K562 (cell line): ENCODE data around the gene LSM12. TPM values are rescaled to one million over a fixed set of nuclear protein-coding genes. Genes with fewer than 3 reads are reported as not detected.
A peak's percentile ranks its signal among the peaks of the same experiment; 100 is the strongest.

Experiments
- BRD4 ChIP-seq: fragments of 200-600 bp; sonication (generic); IDR thresholded peaks from 2 replicates; pipeline ENCODE4 v1.6.1; 2017; ENCODE audit warnings: inconsistent platforms
- CBFA2T3 ChIP-seq: fragments of 450-650 bp; IDR thresholded peaks from 2 replicates; pipeline ENCODE4 v1.6.1; 2017
- CREM ChIP-seq: IDR thresholded peaks from 2 replicates; pipeline ENCODE4 v1.6.1; 2014; ENCODE audit warnings: antibody characterized with exemption, low read depth
- DPF2 ChIP-seq: fragments of 450-650 bp; IDR thresholded peaks from 2 replicates; pipeline ENCODE4 v1.6.1; 2016
- ETV6 ChIP-seq, 3 experiments: fragments of 150-350 bp in 1 of 3; sonication (generic) in 1 of 3; formaldehyde crosslinking in 1 of 3; IDR thresholded peaks; 2 replicates each; pipeline versions ENCODE4 v1.6.1 to v1.8.0; 2014 to 2022; ENCODE audit warnings: borderline replicate concordance in 2 of 3, low read depth in 2 of 3, antibody characterized with exemption in 1 of 3, low read length in 1 of 3, mild to moderate bottlenecking in 1 of 3, missing genetic modification reagents in 1 of 3
- HCFC1 ChIP-seq: IDR thresholded peaks from 2 replicates; pipeline ENCODE4 v1.6.1; 2012; ENCODE audit warnings: low read depth, low read length, improper control_type of control experiment
- HDAC3 ChIP-seq: fragments of 450-650 bp; IDR thresholded peaks from 2 replicates; pipeline ENCODE4 v1.6.1; 2018; ENCODE audit warnings: borderline replicate concordance, mild to moderate bottlenecking, moderate library complexity; ENCODE audit not compliant: partially characterized antibody
- KLF1 ChIP-seq: fragments of 450-650 bp; IDR thresholded peaks from 2 replicates; pipeline ENCODE4 v1.6.1; 2016; ENCODE audit warnings: missing genetic modification characterization, missing compliant biosample characterization
- MED1 ChIP-seq: sonication (generic); formaldehyde crosslinking; IDR thresholded peaks from 2 replicates; pipeline ENCODE4 v1.8.1; 2023; ENCODE audit warnings: missing genetic modification reagents, borderline replicate concordance
- MYC ChIP-seq, 2 experiments: fragments of 250-450 bp in 1 of 2; sonication (Bioruptor Pico) in 1 of 2; IDR thresholded peaks; 2 replicates each; pipeline versions ENCODE4 v1.5.1 to v1.6.1; 2012 to 2021; ENCODE audit warnings: low read depth in 2 of 2, borderline replicate concordance in 1 of 2, improper control_type of control experiment in 1 of 2, low read length in 1 of 2, mild to moderate bottlenecking in 1 of 2, moderate library complexity in 1 of 2
- POLR2AphosphoS2 ChIP-seq: IDR thresholded peaks from 2 replicates; pipeline ENCODE4 v1.6.1; 2012; ENCODE audit warnings: low read length, improper control_type of control experiment
- POLR2B ChIP-seq: fragments of 450-650 bp; IDR thresholded peaks from 2 replicates; pipeline ENCODE4 v1.6.1; 2018; ENCODE audit warnings: low read depth; ENCODE audit not compliant: partially characterized antibody
- TSC22D4 ChIP-seq: fragments of 450-650 bp; IDR thresholded peaks from 2 replicates; pipeline ENCODE4 v1.6.1; 2016; ENCODE audit warnings: missing genetic modification characterization, missing biosample characterization, control low read depth
- ZNF354B ChIP-seq: fragments of 250-450 bp; sonication (Bioruptor Pico); IDR thresholded peaks from 2 replicates; pipeline ENCODE4 v1.4.0; 2020
- ZNF445 ChIP-seq: fragments of 250-450 bp; sonication (Bioruptor Pico); IDR thresholded peaks from 2 replicates; pipeline ENCODE4 v1.4.0; 2020; ENCODE audit warnings: low read depth, mild to moderate bottlenecking, moderate library complexity
- ZNF589 ChIP-seq: fragments of 200-800 bp; sonication (Bioruptor generic); IDR thresholded peaks from 2 replicates; pipeline ENCODE4 v1.6.1; 2016; ENCODE audit warnings: low read depth, missing genetic modification characterization, missing compliant biosample characterization
- ZNF77 ChIP-seq: fragments of 250-450 bp; sonication (Bioruptor Pico); IDR thresholded peaks from 2 replicates; pipeline ENCODE4 v1.5.0; 2020
- ZNF785 ChIP-seq: fragments of 250-450 bp; sonication (Bioruptor Pico); IDR thresholded peaks from 2 replicates; pipeline ENCODE4 v1.4.0; 2020; ENCODE audit warnings: mild to moderate bottlenecking
- polyA plus RNA-seq, 8 experiments: library from polyadenylated mRNA; depleted of rRNA in 4 of 8; stranded (reverse) in 5 of 8; unstranded in 3 of 8; fragments of >200 nt; fragmentation: Nextera tagmentation in 2 of 8; fragmentation: Illumina TruSeq in 1 of 8; extraction: Ambion mirVana in 2 of 8; extraction: Trizol in 1 of 8; gene quantifications; 2 replicates each; pipeline versions ENCODE4 v1.2.1 to v1.2.3, GENCODE V29; 2011 to 2014; ENCODE audit warnings: inconsistent platforms in 1 of 8, missing spikeins in 1 of 8
- total RNA-seq, 7 experiments: library from RNA; depleted of rRNA in 6 of 7; stranded (reverse); fragments of >200 nt in 6 of 7; fragmentation: Illumina TruSeq in 2 of 7; extraction: Trizol in 2 of 7; gene quantifications; 2 replicates each; pipeline versions ENCODE4 v1.2.1 to v1.2.3, GENCODE V29; 2011 to 2021; ENCODE audit warnings: low replicate concordance in 1 of 7
- TF ChIP-seq, protein P1 (sequence below), 2 experiments: fragments of 450-650 bp; conservative IDR thresholded peaks; 2 replicates each; pipeline ENCODE4 v1.6.1; 2017; ENCODE audit warnings: mild to moderate bottlenecking in 2 of 2, moderate library complexity in 2 of 2
- TF ChIP-seq, protein P2 (sequence below), 3 experiments: fragments of 200-800 bp in 1 of 3; fragments of 250-450 bp in 1 of 3; fragments of 450-650 bp in 1 of 3; sonication (Bioruptor Pico) in 1 of 3; sonication (Bioruptor generic) in 1 of 3; formaldehyde crosslinking in 1 of 3; IDR thresholded peaks; 2 replicates each; pipeline versions ENCODE4 v1.6.1 to v1.8.0; 2016 to 2022; ENCODE audit warnings: mild to moderate bottlenecking in 2 of 3, missing genetic modification characterization in 2 of 3, missing compliant biosample characterization in 1 of 3, moderate library complexity in 1 of 3
- TF ChIP-seq, protein P3 (sequence below), 2 experiments: fragments of 250-450 bp in 1 of 2; fragments of 450-650 bp in 1 of 2; sonication (Bioruptor Pico) in 1 of 2; IDR thresholded peaks; 2 replicates each; pipeline versions ENCODE4 v1.6.1 to v1.8.0; 2016 to 2021; ENCODE audit warnings: mild to moderate bottlenecking in 2 of 2, moderate library complexity in 2 of 2, missing compliant biosample characterization in 1 of 2, missing genetic modification characterization in 1 of 2

LSM12 gene
- total and polyA plus RNA-seq, 9 of the 15 experiments (the other 6 are each of a cell fraction or from before 2014, with no cell fraction given), result 53.0 to 258 (median 89.3) TPM

DNA sequence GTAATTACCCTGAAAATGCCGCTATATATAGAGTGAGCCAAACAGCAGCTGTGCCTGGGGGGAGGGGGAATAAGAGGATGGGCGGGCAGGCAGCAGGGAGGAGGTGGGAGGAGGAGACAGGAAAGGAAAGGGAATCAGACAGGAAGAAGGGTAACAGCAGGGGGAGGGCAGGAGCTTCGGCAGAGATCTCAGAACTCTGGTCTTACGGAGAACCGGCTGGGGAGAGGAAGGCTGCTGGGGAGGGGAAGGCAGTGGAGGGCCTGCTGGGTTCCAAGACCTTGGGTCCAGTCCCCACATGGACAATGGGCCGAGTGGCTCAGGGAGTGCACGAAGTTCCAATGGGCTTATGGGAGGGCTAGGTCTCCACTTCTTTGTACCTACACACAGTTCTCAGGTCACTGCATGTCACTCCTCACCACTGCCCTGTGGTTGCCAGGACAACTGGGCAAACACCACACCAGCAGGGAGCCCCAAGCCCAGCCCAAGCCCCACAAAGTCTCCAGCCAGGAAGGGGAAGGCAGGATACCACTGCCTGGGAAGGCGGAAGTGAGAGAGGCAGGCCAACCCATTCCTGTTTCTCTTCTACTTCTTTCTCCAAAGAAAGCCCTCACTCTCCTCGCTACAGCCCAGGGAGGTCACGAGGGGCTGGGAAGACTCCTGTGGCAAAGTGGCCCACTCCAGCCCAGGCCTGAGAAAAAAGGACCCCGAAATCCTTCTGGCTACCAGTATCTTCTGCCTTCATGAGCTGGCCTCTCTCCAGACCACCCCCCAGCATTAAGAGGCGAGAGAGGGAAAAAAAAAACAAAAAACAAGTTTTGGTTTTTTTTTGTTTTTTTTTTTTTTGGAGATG lies 29.4 kb upstream of the LSM12 start (continued):
- peak; percentile 5 for TF ChIP-seq HDAC3
- peak; percentile 85 for TF ChIP-seq CBFA2T3
- TF ChIP-seq TSC22D4, result no peak
- TF ChIP-seq BRD4, result peak; percentile 75; the same call in 1 of the 2 replicates
- peak; percentile 62 for TF ChIP-seq DPF2
- TF ChIP-seq ZNF445 (CRISPR knock-in tag), result no peak
- TF ChIP-seq, protein P1, sequence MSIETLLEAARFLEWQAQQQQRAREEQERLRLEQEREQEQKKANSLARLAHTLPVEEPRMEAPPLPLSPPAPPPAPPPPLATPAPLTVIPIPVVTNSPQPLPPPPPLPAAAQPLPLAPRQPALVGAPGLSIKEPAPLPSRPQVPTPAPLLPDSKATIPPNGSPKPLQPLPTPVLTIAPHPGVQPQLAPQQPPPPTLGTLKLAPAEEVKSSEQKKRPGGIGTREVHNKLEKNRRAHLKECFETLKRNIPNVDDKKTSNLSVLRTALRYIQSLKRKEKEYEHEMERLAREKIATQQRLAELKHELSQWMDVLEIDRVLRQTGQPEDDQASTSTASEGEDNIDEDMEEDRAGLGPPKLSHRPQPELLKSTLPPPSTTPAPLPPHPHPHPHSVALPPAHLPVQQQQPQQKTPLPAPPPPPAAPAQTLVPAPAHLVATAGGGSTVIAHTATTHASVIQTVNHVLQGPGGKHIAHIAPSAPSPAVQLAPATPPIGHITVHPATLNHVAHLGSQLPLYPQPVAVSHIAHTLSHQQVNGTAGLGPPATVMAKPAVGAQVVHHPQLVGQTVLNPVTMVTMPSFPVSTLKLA (conservative IDR thresholded peaks at IDR 0.05), result peak; percentile 10 to 45; a peak in 1 of 4 replicates
- TF ChIP-seq MYC (IDR thresholded peaks at IDR 0.05; ENCODE audit: low read depth, low read length), result peak; percentile 43; the same call in 1 of the 2 replicates
- no peak for TF ChIP-seq MYC (CRISPR knock-in tag; IDR thresholded peaks at IDR 0.05; ENCODE audit: borderline replicate concordance, low read depth)
- TF ChIP-seq, protein P2, sequence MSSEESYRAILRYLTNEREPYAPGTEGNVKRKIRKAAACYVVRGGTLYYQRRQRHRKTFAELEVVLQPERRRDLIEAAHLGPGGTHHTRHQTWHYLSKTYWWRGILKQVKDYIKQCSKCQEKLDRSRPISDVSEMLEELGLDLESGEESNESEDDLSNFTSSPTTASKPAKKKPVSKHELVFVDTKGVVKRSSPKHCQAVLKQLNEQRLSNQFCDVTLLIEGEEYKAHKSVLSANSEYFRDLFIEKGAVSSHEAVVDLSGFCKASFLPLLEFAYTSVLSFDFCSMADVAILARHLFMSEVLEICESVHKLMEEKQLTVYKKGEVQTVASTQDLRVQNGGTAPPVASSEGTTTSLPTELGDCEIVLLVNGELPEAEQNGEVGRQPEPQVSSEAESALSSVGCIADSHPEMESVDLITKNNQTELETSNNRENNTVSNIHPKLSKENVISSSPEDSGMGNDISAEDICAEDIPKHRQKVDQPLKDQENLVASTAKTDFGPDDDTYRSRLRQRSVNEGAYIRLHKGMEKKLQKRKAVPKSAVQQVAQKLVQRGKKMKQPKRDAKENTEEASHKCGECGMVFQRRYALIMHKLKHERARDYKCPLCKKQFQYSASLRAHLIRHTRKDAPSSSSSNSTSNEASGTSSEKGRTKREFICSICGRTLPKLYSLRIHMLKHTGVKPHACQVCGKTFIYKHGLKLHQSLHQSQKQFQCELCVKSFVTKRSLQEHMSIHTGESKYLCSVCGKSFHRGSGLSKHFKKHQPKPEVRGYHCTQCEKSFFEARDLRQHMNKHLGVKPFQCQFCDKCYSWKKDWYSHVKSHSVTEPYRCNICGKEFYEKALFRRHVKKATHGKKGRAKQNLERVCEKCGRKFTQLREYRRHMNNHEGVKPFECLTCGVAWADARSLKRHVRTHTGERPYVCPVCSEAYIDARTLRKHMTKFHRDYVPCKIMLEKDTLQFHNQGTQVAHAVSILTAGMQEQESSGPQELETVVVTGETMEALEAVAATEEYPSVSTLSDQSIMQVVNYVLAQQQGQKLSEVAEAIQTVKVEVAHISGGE (CRISPR knock-in tag; IDR thresholded peaks at IDR 0.05), result peak in 1 of 3 experiments; percentile 52; a peak in 1 of 6 replicates
- peak; percentile 64 for TF ChIP-seq POLR2B
- TF ChIP-seq ETV6 (IDR thresholded peaks at IDR 0.05; ENCODE audit: borderline replicate concordance in 1 of 2, low read depth in 2 of 2, low read length in 1 of 2), result peak in 1 of 2 experiments; percentile 65; a peak in 1 of 4 replicates
- TF ChIP-seq ETV6 (CRISPR knock-in tag; IDR thresholded peaks at IDR 0.05; ENCODE audit: borderline replicate concordance), result no peak
- TF ChIP-seq HCFC1, result no peak
- TF ChIP-seq ZNF77 (CRISPR knock-in tag), result no peak
- TF ChIP-seq POLR2AphosphoS2, result no peak
- TF ChIP-seq CREM, result 0 out of 2 replicates have a peak, but pooled peaks have one; percentile 13
- TF ChIP-seq, protein P3, sequence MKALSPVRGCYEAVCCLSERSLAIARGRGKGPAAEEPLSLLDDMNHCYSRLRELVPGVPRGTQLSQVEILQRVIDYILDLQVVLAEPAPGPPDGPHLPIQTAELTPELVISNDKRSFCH (CRISPR knock-in tag; IDR thresholded peaks at IDR 0.05), result no peak
- TF ChIP-seq, protein P3 (tag; IDR thresholded peaks at IDR 0.05), result peak; percentile 55; the same call in 1 of the 2 replicates
- TF ChIP-seq MED1 (CRISPR knock-in tag), result no peak
- TF ChIP-seq ZNF354B (CRISPR knock-in tag), result no peak
- 0 out of 2 replicates have a peak, but pooled peaks have one; percentile 40 for TF ChIP-seq KLF1
- no peak for TF ChIP-seq ZNF785 (CRISPR knock-in tag)
- TF ChIP-seq ZNF589 (CRISPR knock-in tag), result peak; percentile 86
